Cardiac fibroblast (primary cell): Measurements from ENCODE around the gene C2orf81.
"Not testable (repeated sequence)": the region's sequence is repeated elsewhere in the genome, so short reads cannot be mapped to it uniquely, and the experiment has no call there.

Source experiments
- DNase-seq, 2 donors: peaks; one replicate each; pipeline versions ENCODE4 v3.0.0 to v3.0.0-alpha.2; 2010; ENCODE audit warnings: low read depth in 2 of 2
- H3K4me3 ChIP-seq, 2 donors: replicated peaks in 1 of 2; 1 replicate in 1 of 2; 2 replicates in 1 of 2; pipeline ENCODE4 v1.5.1; 2011; ENCODE audit warnings: low read depth in 2 of 2, low read length in 2 of 2, mild to moderate bottlenecking in 2 of 2, moderate library complexity in 1 of 2
- CTCF ChIP-seq: IDR thresholded peaks from one replicate; pipeline ENCODE4 v1.5.1; 2011; ENCODE audit warnings: low read depth, mild to moderate bottlenecking, low read length, inconsistent platforms

Gene C2orf81

GRCh38 chr2:74448771-74449170 is 27.4 kb upstream of the C2orf81 start:
- TF ChIP-seq CTCF, result no peak
- H3K4me3 ChIP-seq, result no peak overlapping the region
- peak in 1 of 2 donors; percentile 15 for DNase-seq

- DNase-seq, result no peak
- no peak for TF ChIP-seq CTCF
- no peak overlapping the region for H3K4me3 ChIP-seq
Measured at GRCh38 chr2:74447230-74447999, 26.0 kb upstream of the C2orf81 start.

GRCh38 chr2:74444498-74445318 is 23.3 kb upstream of the C2orf81 start:
- DNase-seq, result no peak
- no peak for TF ChIP-seq CTCF
- H3K4me3 ChIP-seq, result no peak overlapping the region

- DNase-seq, H3K4me3 ChIP-seq: not testable (repeated sequence)
Measured at GRCh38 chr2:74442483-74443297, 21.3 kb upstream of the C2orf81 start.

GRCh38 chr2:74441690-74442482 is 20.5 kb upstream of the C2orf81 start, which contains the start of gene RTKN:
TSS of gene RTKN (minus strand) at chr2:74441937. CDS start at chr2:74441816, 121 bp downstream.
- TF ChIP-seq CTCF, result no peak
- peak in 1 of 2 donors; percentile 17 for DNase-seq

GRCh38 chr2:74441170-74441689 is 19.8 kb upstream of the C2orf81 start:
- no peak for DNase-seq
- no peak for TF ChIP-seq CTCF
- no peak overlapping the region for H3K4me3 ChIP-seq

More at GRCh38 chr2:74441690-74442482, 20.5 kb upstream of the C2orf81 start, which contains the start of gene RTKN:
- H3K4me3 ChIP-seq, result peak within 1 kb of the TSS; percentile 59 to 71
